ENCODE data around the gene BCL2L1.
"Not testable (repeated sequence)": the region's sequence is repeated elsewhere in the genome, so short reads cannot be mapped to it uniquely, and the experiment has no call there.

BCL2L1 gene

DNA sequence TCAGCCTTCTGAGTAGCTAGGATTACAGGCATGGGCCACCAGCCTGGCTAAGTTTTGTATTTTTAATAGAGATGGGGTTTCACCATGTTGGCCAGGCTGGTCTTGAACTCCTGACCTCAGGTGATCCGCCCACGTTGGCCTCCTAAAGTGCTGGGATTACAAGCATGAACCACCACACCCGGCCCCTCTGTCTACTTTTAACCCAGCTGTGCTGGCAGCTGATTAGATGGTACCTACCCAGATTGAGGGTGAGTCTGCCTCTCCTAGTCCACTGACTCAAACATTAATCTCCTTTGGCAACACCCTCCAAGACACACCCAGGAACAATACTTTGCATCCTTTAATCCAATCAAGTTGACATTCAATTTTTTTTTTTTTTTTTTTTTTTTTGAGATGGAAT lies 74.6 kb downstream of the BCL2L1 start:
- not testable (repeated sequence) for DNase-seq (ENCODE audit: low read depth in 2 of 2)

DNA sequence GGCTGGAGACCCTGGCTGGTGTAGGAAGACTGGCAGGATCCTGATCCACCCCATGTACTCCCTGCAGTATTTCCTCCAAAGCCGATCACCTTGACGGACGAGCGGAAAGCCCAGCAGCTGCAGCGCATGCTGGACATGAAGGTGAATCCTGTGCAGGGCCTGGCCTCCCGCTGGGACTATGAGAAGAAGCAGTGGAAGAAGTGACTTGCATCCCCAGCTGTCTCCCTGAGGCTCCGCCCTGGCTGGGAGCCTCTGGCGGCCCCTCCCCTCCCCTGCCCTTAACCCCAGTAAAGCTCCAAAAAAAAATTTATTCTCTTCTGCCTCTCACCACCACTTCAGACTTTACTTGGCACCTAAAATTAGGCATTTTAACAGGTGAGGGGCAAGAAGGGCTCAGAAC lies 78.0 kb downstream of the BCL2L1 start:
- DNase-seq (ENCODE audit: low read depth in 2 of 2), result no peak

DNA sequence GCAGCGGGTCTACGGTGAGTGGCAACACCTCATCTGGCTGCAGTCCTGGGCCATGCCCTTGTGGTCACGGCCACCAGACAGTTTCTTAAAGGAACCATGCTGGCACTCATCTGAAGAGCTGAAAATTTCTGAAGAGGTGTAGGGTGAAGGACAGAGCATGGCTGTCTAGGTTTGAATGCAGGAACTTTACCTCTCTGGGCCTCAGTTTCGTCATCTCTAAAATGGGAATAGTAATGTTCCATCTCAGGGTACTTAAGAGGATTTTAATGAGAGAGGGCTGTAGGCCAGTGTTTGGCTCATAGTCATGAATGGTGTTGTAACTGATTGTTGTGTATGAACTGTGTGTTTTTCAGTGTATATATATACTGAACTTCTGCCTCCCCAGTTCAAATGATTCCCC lies 79.1 kb downstream of the BCL2L1 start:
- no peak for DNase-seq (ENCODE audit: low read depth in 2 of 2)

DNA sequence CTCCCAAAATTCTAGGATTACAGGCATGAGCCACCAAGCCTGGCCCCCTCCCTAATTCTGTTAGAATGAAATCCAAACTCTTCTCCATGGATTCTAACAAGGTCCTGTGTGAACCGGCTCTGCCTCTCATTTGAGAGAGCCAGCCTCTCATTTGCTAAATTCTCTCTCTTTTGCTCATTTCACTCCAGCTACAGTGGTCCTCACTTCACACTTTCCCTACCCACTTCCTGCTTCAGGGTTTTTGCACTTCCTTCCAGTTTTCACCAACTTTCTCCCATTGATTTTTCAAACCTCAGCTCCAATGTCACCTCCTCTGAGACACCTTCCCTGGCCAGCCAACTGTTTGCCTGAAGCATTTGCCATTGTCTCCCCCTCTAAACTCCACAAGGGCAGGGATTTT lies 79.8 kb downstream of the BCL2L1 start:
- DNase-seq (ENCODE audit: low read depth in 2 of 2), result no peak

DNA sequence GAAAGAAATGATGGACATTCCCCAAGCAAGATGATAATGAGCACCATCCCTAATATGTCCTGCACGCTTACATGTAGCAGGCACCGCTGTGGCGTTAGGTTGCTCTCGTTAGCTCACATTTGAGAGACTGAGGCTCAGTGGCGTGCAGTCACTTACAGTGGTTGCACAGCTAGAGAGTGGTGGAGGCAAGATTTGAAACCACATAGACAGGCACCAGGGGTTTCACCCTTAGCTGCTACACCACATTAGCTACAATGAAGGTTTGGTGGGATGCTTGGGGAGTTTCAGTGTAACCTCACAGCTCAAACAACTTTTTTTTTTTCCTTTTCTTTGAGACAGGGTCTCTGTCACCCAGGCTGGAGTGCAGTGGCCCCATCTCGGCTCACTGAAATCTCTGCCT lies 81.3 kb downstream of the BCL2L1 start:
- no peak for DNase-seq (ENCODE audit: low read depth in 2 of 2)

DNA sequence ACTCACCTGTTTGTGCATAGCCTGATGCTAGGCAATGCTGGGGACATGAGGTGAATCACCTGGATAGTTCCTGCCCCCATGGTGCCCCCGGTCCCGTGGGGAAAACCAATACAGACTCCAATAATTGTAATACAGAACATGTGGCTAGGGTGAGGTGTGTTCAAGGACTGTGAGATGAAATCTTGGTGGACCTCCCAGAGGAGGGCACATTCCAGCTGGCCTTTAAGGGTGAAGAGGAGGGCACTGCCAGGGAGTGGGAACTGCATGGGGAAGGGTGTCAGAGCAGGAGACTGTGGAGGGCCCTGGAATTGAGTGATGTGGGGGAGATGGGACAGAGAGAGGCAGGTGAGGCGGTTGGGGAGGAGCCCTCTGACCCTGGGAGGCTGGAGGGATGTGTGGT lies 82.4 kb downstream of the BCL2L1 start:
- DNase-seq (ENCODE audit: low read depth in 2 of 2), result no peak

DNA sequence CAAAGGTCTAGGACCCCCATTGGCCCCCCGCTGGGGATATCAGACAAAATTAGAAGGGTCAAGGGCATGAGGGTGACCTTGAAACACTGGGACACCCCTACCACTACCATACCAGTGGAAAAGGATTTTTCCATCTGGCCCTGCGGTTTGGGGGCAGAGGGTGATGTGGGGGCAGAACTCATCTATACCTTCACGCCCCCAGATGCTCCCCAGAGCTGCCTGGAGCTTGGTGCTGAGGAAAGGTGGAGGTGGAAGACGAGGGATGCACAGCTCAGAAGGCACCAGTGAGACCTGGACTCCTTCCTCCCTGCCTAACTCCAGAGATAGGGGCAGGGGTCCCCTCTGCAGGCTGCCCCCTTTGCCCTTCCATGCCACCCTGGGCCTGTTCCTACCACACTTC lies 83.9 kb downstream of the BCL2L1 start:
- DNase-seq (ENCODE audit: low read depth in 2 of 2), result no peak

DNA sequence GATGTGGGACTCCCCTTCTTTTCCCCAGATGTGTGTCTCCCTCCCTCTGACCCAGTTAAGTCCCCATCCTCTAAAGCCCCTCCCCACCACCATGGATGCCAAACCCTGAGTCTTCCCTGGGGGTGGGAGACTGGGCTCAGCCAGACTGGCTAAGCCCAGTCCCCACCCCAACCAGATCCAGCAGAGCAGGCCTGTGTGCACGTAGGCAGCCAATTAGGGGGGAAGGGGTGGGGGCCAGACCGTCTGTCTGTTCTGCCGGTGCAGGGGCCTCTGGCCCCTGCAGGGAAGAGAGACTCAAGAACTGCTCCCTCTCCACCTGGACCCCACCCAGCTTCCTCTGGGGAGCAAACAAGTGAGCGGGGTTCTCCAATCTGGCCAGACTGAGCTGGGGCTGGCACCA lies 84.4 kb downstream of the BCL2L1 start:
- DNase-seq (ENCODE audit: low read depth in 2 of 2), result no peak

DNA sequence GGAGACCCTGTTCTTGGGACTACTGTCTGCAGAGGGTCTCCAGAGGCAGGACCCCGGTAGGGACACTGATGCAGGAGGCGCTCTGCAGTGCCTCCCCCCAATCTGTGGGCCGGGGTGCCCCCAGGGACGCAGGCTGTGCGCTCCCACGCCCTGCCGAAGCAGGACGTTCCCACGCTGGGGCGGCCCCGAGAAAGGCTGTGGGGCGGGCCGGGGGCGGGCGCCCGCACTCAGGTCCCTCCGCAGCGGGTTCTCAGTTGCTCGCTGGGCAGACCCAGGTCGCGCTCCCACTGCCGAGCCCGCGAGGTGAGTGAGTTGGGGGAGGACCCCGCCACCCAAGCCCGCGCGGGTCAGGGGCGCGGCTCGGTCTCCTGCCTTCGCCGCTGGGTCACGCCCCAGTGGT lies 85.0 kb downstream of the BCL2L1 start, which contains the start of gene COX4I2:
Gene COX4I2, plus strand, starts transcription at position 253 of the 400 bp plus-strand sequence. CDS start 1,106 bp downstream, outside the sequence.
- DNase-seq (ENCODE audit: low read depth in 2 of 2), result no peak

DNA sequence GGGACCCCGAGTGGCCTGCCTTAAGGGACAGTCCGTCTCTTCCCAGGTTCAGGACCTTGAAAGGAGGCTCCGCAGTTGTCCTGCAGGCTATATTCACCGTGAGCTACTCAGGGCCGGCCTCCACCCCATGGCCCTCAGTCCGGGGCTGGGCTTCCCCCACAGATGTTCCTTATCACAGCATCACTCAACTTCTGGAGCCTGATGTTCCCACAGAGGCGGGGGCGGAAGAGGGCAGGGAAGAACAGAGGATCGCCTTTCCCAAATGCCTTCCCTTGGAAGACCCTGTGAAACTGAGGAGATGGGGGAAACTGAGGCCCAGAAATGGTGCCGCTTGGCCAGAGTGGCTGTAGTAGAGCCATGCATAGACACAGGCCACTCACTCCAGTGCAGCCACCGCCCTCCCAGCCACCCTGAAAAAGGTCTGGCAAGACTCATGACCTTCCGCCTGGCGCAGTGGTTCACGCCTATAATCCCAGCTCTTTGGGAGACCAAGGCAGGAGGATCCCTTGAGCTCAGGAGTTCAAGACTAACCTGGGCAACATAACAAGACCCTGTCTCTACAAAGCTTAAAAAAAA lies 89.2 kb downstream of the BCL2L1 start:
- no peak for DNase-seq (ENCODE audit: low read depth in 2 of 2)

DNA sequence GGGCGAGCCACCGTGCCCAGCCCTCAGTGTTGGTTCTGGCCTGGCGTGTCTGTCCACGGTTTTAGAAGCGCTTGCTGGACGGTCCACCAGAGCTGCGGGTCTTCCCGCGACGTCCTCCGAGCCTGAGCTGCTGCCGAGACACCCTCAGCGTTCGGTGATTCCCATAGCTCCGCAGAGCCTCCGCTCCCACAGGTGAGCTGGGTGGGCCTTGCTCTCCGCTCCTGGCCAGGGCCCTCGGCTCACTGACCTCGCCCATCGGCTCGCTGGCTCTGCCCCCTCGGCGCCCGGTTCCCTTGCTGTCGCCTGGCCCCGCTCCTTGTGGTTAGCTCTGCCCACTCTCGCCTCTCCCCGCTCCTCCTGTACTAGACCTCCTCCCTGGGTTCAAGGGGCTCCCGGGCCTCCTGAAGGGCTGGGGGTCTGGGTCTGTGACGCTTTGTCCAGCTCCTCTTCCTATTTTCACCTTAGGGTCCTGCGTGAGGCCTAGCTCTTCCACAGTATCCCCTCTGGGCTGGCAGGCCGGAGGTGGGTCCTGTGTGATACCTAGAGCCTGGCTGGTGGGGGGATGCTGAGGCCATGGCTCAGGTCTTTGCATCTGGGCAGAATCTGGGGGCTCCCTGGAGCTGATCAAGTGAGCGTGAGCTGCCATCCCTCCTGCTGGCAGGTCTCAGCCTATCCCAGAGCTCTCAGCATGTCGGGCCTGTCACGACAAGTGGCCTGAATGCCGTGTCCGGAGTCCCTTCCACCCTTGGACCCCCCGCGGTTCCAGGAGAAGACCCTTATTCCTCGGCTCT lies 89.9 kb downstream of the BCL2L1 start:
- no peak for DNase-seq (ENCODE audit: low read depth in 2 of 2)

DNA sequence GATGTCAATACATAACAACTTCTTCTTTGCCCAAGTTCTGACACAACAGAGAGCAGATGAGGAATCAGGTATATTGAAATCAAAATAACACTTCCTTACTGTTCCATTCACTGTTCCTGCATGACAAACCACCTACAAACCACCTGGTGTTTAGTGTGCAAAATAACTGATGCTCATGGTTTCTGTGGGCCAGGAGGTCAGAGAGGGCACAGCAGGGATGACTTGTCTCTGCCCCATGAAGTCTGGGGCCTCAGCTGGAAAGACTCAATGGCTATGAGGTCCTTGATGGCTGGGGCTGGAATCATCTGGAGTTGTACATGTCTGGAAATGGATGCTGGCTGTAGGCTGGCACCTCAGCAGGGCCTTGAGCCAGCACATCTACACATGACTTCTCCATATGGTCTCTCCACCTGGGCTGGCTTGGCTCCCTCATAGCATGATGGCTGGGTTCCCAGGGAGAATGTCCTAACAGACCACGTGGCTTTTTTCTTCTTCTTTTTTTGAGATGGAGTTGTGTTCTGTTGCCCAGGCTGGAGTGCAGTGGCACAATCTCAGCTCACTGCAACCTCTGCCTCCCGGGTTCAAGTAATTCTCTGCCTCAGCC lies 92.4 kb downstream of the BCL2L1 start:
- no peak for DNase-seq (ENCODE audit: low read depth in 2 of 2)

DNA sequence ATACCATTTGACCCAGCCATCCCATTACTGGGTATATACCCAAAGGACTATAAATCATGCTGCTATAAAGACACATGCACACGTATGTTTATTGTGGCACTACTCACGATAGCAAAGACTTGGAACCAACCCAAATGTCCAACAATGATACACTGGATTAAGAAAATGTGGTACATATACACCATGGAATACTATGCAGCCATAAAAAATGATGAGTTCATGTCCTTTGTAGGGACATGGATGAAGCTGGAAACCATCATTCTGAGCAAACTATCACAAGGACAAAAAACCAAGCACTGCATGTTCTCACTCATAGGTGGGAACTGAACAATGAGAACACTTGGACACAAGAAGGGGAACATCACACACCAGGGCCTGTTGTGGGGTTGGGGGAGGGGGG lies 94.6 kb downstream of the BCL2L1 start:
- DNase-seq (ENCODE audit: low read depth in 2 of 2), result not testable (repeated sequence)

DNA sequence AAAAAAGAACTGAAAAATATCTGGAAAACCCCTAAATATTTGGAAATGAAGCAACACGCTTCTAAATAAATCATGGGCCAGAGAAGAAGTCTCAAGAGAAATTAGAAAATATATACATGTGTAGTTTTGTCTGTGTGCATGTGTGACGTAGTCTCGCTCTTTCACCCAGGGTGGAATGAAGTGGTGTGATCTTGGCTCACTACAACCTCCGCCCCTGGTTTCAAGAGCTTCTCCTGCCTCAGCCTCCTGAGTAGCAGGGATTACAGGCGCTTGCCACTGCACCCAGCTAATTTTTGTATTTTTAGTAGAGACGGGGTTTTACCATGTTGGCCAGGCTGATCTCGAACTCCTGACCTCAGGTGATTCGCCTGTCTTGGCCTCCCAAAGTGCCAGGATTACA lies 96.1 kb downstream of the BCL2L1 start:
- DNase-seq (ENCODE audit: low read depth in 2 of 2), result not testable (repeated sequence)

DNA sequence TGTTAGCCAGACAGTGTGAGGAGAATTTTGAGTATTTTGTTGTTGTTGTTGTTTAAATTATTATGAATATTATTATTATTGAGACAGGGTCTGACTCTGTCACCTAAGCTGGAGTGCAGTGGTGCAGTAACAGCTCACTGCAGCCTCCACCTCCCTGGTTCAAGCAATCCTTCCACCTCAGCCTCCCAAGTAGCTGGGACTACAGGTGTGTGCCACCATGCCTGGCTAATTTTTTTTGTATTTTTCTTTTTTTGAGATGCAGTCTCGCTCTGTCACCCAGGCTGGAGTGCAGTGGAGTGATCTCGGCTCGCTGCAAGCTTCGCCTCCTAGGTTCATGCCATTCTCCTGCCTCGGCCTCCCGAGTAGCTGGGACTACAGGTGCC lies 99.6 kb downstream of the BCL2L1 start:
- DNase-seq (ENCODE audit: low read depth in 2 of 2), result not testable (repeated sequence)

DNA sequence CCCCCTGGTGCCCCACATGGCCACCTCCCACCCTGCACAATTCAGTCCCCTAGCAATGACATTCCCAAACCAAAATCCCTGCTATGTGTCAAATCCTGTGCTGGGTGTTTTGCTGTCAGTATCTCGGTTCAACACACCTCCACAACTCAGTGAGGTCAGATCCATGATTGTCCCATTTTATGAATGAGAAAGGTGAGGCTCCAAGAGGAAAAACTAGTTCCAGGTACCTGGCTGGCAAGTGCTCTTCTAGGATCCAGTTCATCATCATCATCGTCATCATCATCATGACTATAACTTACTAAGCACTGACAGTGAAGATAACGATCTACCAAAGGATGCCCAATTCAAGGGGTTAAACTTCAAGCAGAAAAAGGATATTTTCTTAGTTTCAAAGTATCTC lies 102.4 kb downstream of the BCL2L1 start:
- DNase-seq (ENCODE audit: low read depth in 2 of 2), result no peak

DNA sequence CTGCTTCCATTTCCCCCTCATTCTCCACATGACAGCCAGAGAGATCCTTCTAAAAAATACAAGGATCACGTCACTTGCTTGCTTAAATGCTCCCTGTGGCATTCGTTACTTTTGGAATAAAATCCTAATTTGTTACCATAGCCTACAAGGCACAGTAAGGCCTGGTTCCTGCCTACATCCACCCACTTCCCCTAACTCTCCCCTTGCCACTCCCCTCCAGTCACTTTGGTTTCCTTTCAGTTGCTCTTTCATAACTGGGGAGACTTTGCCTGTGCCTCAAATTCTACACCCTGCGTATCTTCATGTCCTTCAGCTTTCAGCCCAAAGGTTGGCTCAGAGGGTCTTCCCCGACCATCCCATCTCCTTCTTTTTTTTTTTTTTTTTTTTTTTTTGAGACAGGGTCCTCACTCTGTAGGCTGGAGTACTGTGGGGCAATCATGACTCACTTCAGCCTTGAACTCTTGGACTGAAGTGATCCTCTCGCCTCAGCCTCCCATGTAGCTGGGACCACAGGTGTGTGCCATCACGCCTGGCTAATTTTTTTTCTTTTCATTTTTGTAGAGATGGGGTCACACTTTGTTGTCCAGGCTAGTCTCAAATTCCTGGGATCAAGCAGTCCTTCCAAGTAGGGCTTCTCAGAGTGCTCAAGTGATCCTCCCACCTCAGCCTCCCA lies 105.1 kb downstream of the BCL2L1 start:
- no peak for DNase-seq (ENCODE audit: low read depth in 2 of 2)

DNA sequence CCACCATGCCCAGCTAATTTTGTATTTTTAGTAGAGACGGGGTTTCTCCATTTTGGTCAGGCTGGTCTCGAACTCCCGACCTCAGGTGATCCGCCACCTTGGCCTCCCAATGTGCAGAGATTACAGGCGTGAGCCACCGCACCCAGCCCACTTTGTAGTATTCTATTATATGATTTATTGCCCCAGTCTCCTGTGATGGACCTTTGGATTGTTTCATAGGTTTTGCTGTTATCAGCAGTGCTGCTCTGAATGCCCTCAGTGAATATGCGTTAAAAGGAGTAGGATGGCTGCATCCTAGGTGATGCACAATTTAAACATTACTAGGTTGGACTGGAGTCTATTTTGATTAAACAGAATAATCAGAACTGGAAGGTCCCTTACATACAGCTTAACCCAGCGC lies 107.3 kb downstream of the BCL2L1 start:
- DNase-seq (ENCODE audit: low read depth in 2 of 2), result no peak

All from fibroblast of skin of left quadriceps (primary cell).